Endothelial cell (in vitro differentiated cells): ENCODE results near the gene TAAR9. TPM values are rescaled to one million over a fixed set of nuclear protein-coding genes. Genes with fewer than 3 reads are reported as not detected.

Experiments used
- DNase-seq: peaks from one replicate; pipeline ENCODE4 v3.0.0; 2021; ENCODE audit warnings: low spot score
- H3K27ac Mint-ChIP-seq: one replicate; pipeline ENCODE4 v1.8.0; 2021; ENCODE audit warnings: mixed read lengths, inconsistent platforms; ENCODE audit not compliant: unreplicated experiment
- H3K27me3 Mint-ChIP-seq: one replicate; pipeline ENCODE4 v1.8.0; 2021; ENCODE audit warnings: mild to moderate bottlenecking, moderate library complexity, mixed read lengths, inconsistent platforms; ENCODE audit not compliant: unreplicated experiment
- H3K36me3 Mint-ChIP-seq: one replicate; pipeline ENCODE4 v1.8.0; 2021; ENCODE audit warnings: mild to moderate bottlenecking, low read depth, mixed read lengths, inconsistent platforms; ENCODE audit not compliant: unreplicated experiment
- H3K4me1 Mint-ChIP-seq: one replicate; pipeline ENCODE4 v1.8.0; 2021; ENCODE audit warnings: mild to moderate bottlenecking, mixed read lengths, inconsistent platforms; ENCODE audit not compliant: unreplicated experiment
- H3K4me3 Mint-ChIP-seq: one replicate; pipeline ENCODE4 v1.8.0; 2021; ENCODE audit warnings: mild to moderate bottlenecking, mixed read lengths, inconsistent platforms; ENCODE audit not compliant: unreplicated experiment
- H3K9me3 Mint-ChIP-seq: one replicate; pipeline ENCODE4 v1.8.0; 2021; ENCODE audit warnings: mixed read lengths, inconsistent platforms; ENCODE audit not compliant: unreplicated experiment
- CTCF ChIP-seq: fragments of 200-600 bp; sonication (generic); IDR thresholded peaks from one replicate; pipeline ENCODE4 v1.5.0; 2021; ENCODE audit warnings: antibody characterized with exemption; ENCODE audit not compliant: unreplicated experiment
- total RNA-seq: library from RNA; stranded (reverse); fragmentation: NEBNext Ultra II Directional; extraction: Animal tissue kit (Norgen Biotek cat#: 25700); gene quantifications from one replicate; pipeline ENCODE4 v1.2.1, GENCODE V29; 2021; ENCODE audit not compliant: unreplicated experiment

Gene TAAR9
- total RNA-seq, 1 donor from 2014 or later: not detected

- Mint-ChIP-seq H3K4me1 (peaks cover 8% of the 10 kb centered on the region), H3K27me3 (no peaks in the 10 kb centered on the region), H3K4me3 (no peak overlapping the region), H3K36me3 (peaks cover 17% of the 10 kb centered on the region), H3K9me3 (no peaks in the 10 kb centered on the region), H3K27ac (no peak overlapping the region)
- no peak for TF ChIP-seq CTCF
- no peak for DNase-seq
Measured at GRCh38 chr6:132499757-132500156, 38.3 kb upstream of the TAAR9 start.

GRCh38 chr6:132504757-132505156 is 33.3 kb upstream of the TAAR9 start:
- no peaks in the 10 kb centered on the region for H3K27me3 Mint-ChIP-seq
- TF ChIP-seq CTCF: no peak
- peak overlapping the region; percentile 38 for H3K27ac Mint-ChIP-seq
- peaks cover 13% of the 10 kb centered on the region for H3K4me1 Mint-ChIP-seq
- no peaks in the 10 kb centered on the region for H3K9me3 Mint-ChIP-seq
- H3K4me3 Mint-ChIP-seq: no peak overlapping the region
- no peak for DNase-seq
- H3K36me3 Mint-ChIP-seq: peaks cover 17% of the 10 kb centered on the region

GRCh38 chr6:132505158-132505557 is 32.9 kb upstream of the TAAR9 start:
- Mint-ChIP-seq H3K36me3 (peaks cover 13% of the 10 kb centered on the region), H3K4me1 (peaks cover 13% of the 10 kb centered on the region), H3K27ac (no peak overlapping the region), H3K4me3 (no peak overlapping the region), H3K27me3 (no peaks in the 10 kb centered on the region), H3K9me3 (no peaks in the 10 kb centered on the region)
- no peak for DNase-seq
- no peak for TF ChIP-seq CTCF

- Mint-ChIP-seq H3K4me1 (peaks cover 24% of the 10 kb centered on the region), H3K4me3 (no peak overlapping the region), H3K27me3 (no peaks in the 10 kb centered on the region), H3K27ac (no peak overlapping the region), H3K9me3 (no peaks in the 10 kb centered on the region), H3K36me3 (peaks cover 7% of the 10 kb centered on the region)
- no peak for TF ChIP-seq CTCF
- DNase-seq: no peak
Measured at GRCh38 chr6:132506461-132506860, 31.6 kb upstream of the TAAR9 start.

GRCh38 chr6:132506869-132507808 is 30.9 kb upstream of the TAAR9 start:
- Mint-ChIP-seq H3K4me3 (no peak overlapping the region), H3K4me1 (peaks cover 26% of the 10 kb centered on the region), H3K27me3 (no peaks in the 10 kb centered on the region), H3K36me3 (peaks cover 6% of the 10 kb centered on the region), H3K9me3 (no peaks in the 10 kb centered on the region), H3K27ac (no peak overlapping the region)
- TF ChIP-seq CTCF: no peak
- DNase-seq: no peak
